NCI-H2196 (cell line): ENCODE data around the gene ZFP3.
"Not testable (repeated sequence)": the region's sequence is repeated elsewhere in the genome, so short reads cannot be mapped to it uniquely, and the experiment has no call there.

Source experiments
- DNase-seq: peaks from one replicate; lab custom pipeline; 2025; ENCODE audit not compliant: unreplicated experiment; lab: John Stamatoyannopoulos, UW

Gene ZFP3

GRCh38 chr17:5137511-5138197 lies 59.4 kb downstream of the ZFP3 start:
- DNase-seq, result not testable (repeated sequence)

DNA sequence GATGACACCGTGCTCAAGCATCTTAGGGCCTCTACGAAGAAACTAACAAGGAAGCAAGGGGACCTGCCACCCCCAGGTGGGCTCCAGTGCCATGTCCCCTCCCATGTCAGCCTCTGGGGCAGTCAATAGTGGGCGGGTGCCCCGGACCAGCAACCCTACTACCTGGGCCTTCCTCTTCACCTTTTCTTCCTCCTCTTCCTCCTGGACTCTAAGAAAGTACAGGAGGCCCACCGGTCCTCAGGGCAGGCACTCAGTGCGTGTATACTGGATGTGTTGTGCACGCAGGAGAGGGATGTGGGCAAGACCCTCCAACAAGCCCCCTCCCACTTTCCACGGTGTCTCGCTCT lies 59.9 kb downstream of the ZFP3 start:
- DNase-seq, result not testable (repeated sequence)

DNA sequence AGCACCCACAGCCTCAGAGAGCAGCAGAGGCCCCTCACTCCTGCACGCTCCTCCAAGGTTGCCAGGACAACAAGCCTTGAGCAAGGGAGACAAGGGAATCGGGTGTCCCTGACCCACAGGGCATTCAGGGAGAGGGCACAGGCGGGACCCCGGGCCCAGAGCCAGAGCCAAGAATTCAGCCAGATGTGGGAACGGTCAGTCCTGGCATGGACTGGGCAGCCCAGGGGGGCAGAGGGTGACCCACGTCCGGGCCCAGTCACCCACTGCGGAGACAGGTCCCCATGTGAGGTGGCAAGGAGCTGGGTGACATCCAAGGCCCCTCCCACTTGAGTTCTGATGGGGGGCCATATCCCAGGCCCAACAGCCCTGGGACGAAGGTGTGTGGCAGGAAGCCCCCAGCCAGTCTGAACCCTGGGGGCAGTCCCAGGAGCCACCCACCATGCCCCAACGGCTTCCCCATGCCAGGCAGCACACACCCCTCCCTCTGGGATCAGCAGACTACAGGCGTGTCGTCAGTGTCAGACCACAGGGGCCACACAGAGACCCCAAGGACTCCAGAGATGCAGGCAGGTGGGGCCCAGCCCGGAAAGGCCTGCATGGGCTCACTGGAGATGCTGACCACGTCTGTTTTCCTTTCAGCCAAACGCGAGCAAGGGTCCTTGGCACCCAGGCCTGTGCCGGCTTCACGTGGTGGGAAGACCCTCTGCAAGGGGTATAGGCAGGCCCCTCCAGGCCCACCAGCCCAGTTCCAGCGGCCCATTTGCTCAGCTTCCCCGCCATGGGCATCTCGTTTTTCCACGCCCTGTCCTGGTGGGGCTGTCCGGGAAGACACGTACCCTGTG lies 60.6 kb downstream of the ZFP3 start:
- no peak for DNase-seq

DNA sequence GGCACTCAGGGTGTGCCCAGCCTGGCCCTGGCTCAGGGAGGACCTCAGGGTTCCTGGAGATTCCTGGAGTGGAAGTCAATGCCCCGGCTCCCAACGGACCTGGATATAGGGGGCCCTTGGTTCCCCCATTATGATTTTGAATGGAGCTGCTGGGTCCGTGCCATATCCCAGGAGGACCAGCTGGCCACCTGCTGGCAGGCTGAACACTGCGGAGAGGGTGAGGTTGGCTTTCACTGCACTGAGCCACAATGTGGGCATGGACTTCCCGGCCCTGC lies 61.1 kb downstream of the ZFP3 start:
- DNase-seq, result no peak

GRCh38 chr17:5142877-5143276 lies 64.6 kb downstream of the ZFP3 start:
- DNase-seq, result not testable (repeated sequence)
